Measurements from ENCODE around the gene TNFRSF12A. TPM values are rescaled to one million over a fixed set of nuclear protein-coding genes. Genes with fewer than 3 reads are reported as not detected.

The TNFRSF12A gene
- total RNA-seq, 2 donors from 2014 or later: 36.8 to 280 TPM

- TF ChIP-seq CTCF (IDR thresholded peaks at IDR 0.05): no peak
- H3K36me3 ChIP-seq: no peaks in the 10 kb centered on the region
- no peak for DNase-seq (ENCODE audit: low spot score)
- H3K27me3 ChIP-seq: no peaks in the 10 kb centered on the region
- H3K4me3 ChIP-seq: no peak overlapping the region
- H3K9me3 ChIP-seq: no peaks in the 10 kb centered on the region
- H3K4me1 ChIP-seq: peaks cover 0 to 22% of the 10 kb centered on the region in 2 donors
- H3K27ac ChIP-seq: no peak overlapping the region
These were observed 51.5 kb downstream of the TNFRSF12A start for GRCh38 chr16:3071655-3072054.

Other genes starting within 250 kb of the TNFRSF12A start
- 100 to 1,000 TPM; 408 to 856 TPM for gene ELOB, start 243.1 kb upstream of the TNFRSF12A start, total RNA-seq
- gene PRSS33, start 232.8 kb upstream of the TNFRSF12A start, total RNA-seq: not detected
- not detected for gene PRSS41, start 221.9 kb upstream of the TNFRSF12A start, total RNA-seq
- gene PRSS21, start 203.1 kb upstream of the TNFRSF12A start, total RNA-seq: not detected
- under 1 TPM in 1 of 2 donors, not detected in 1; 0.79 TPM for gene ZG16B, start 190.1 kb upstream of the TNFRSF12A start, total RNA-seq
- not detected for gene PRSS22, start 162.2 kb upstream of the TNFRSF12A start, total RNA-seq
- 10 to 100 TPM; 48.2 to 57.9 TPM for gene FLYWCH2, start 137.2 kb upstream of the TNFRSF12A start, total RNA-seq
- 10 to 100 TPM; 31.5 to 37.8 TPM for gene FLYWCH1, start 108.4 kb upstream of the TNFRSF12A start, total RNA-seq
- not detected for gene KREMEN2, start 56.1 kb upstream of the TNFRSF12A start, total RNA-seq
- gene PAQR4, start 51.0 kb upstream of the TNFRSF12A start, total RNA-seq: 1 to 10 TPM; 4.7 to 5.9 TPM
- gene PKMYT1, start 39.9 kb upstream of the TNFRSF12A start, total RNA-seq: under 1 TPM; 0.52 to 0.98 TPM
- under 1 TPM in 1 of 2 donors, not detected in 1; 0.39 TPM for gene CLDN9, start 7.4 kb upstream of the TNFRSF12A start, total RNA-seq
- not detected for gene CLDN6, start 2.2 kb upstream of the TNFRSF12A start, total RNA-seq
- 10 to 100 TPM; 22.5 to 33.1 TPM for gene HCFC1R1, start 3.6 kb downstream of the TNFRSF12A start, total RNA-seq
- gene THOC6, start 3.7 kb downstream of the TNFRSF12A start, total RNA-seq: 10 to 100 TPM in 1 of 2 donors, 1 to 10 TPM in 1; 7.4 to 12.6 TPM
- gene BICDL2, start 16.6 kb downstream of the TNFRSF12A start, total RNA-seq: under 1 TPM in 1 of 2 donors, not detected in 1; 0.28 TPM
- 1 to 10 TPM in 1 of 2 donors, under 1 TPM in 1; 0.30 to 1.7 TPM for gene MMP25, start 26.2 kb downstream of the TNFRSF12A start, total RNA-seq
- 10 to 100 TPM; 52.9 to 56.0 TPM for gene IL32, start 45.3 kb downstream of the TNFRSF12A start, total RNA-seq
- gene ZSCAN10, start 78.9 kb downstream of the TNFRSF12A start, total RNA-seq: not detected
- gene ZNF205, start 92.2 kb downstream of the TNFRSF12A start, total RNA-seq: 10 to 100 TPM; 10.5 to 12.4 TPM
- 1 to 10 TPM; 7.3 to 7.9 TPM for gene ZNF213, start 114.7 kb downstream of the TNFRSF12A start, total RNA-seq
- gene OR1F1, start 167.8 kb downstream of the TNFRSF12A start, total RNA-seq: not detected
- gene ZNF200, start 214.8 kb downstream of the TNFRSF12A start, total RNA-seq: 1 to 10 TPM; 3.2 to 4.9 TPM
- 1 to 10 TPM in 1 of 2 donors, under 1 TPM in 1; 0.82 to 2.2 TPM for gene MEFV, start 236.3 kb downstream of the TNFRSF12A start, total RNA-seq

Data from right atrium auricular region (tissue), 2 donors.